Activated CD8-positive, alpha-beta memory T cell treated with anti-CD3 and anti-CD28 coated beads for 1 hour (primary cell): ENCODE results near the gene MRPL40.

Experiments
- DNase-seq, 2 donors: peaks; one replicate each; pipeline ENCODE4 v3.0.0-alpha.2; 2020; ENCODE audit warnings: low read depth in 1 of 2; ENCODE audit errors: extremely low read depth in 1 of 2

Gene MRPL40

GRCh38 chr22:19480173-19480568, 47.8 kb downstream of the MRPL40 start:
- no peak for DNase-seq

- DNase-seq = no peak
These were observed 48.4 kb downstream of the MRPL40 start for GRCh38 chr22:19480789-19481188.

DNA sequence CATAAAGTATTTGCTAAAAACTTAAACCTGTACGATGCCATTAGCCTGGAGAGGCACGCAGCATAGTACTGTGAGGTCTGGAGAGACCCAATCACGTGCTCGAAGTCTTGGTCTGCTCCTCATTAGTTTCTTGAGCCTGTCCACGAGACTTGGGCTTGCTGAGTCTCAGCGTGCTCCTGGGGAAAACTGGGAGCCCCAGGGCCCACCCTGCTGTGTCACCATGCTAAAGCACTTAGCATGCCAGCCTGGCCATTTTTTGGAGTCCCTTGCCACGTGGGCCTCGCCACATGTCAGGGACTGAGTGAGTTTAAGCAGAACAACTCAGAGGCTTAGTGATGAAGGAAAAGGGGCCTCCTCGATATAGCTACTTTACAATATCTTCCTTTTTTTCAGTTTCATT, 50.0 kb downstream of the MRPL40 start:
- no peak for DNase-seq

DNA sequence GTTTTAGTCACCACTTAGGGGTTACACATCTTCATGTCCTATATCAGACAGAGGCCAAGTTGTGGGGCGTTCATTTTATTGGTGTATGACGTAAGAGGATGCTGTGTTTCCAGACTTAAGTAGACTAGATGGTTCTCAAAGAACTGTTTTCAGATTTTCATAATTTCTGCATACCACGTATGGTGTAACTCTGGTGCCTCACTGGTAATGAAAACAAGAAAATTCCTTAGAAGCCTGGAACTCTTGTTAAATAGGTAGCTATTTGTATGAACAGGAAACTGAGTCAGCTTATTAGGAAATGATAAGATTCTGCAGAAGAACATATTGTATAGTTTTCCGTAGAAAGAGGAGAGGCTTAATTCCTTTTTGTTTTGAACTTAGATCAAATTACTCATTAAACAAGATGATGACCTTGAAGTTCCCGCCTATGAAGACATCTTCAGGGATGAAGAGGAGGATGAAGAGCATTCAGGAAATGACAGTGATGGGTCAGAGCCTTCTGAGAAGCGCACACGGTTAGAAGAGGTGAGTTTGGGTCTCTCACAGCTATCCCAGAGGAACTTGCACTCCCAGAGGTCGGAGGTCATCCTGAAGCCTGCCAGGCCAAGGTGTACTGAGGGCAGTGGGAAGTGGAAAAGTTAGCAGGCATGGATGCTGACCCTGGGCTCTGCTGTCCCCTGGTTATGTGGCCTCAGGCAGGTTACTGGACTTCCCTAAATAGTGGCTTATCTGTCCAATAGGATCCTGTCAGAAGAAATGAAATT, 51.3 kb downstream of the MRPL40 start:
- no peak for DNase-seq
